ENCODE results near the gene PIKFYVE.
"Not testable (repeated sequence)": the region's sequence is repeated elsewhere in the genome, so short reads cannot be mapped to it uniquely, and the experiment has no call there.

Gene PIKFYVE, protein sequence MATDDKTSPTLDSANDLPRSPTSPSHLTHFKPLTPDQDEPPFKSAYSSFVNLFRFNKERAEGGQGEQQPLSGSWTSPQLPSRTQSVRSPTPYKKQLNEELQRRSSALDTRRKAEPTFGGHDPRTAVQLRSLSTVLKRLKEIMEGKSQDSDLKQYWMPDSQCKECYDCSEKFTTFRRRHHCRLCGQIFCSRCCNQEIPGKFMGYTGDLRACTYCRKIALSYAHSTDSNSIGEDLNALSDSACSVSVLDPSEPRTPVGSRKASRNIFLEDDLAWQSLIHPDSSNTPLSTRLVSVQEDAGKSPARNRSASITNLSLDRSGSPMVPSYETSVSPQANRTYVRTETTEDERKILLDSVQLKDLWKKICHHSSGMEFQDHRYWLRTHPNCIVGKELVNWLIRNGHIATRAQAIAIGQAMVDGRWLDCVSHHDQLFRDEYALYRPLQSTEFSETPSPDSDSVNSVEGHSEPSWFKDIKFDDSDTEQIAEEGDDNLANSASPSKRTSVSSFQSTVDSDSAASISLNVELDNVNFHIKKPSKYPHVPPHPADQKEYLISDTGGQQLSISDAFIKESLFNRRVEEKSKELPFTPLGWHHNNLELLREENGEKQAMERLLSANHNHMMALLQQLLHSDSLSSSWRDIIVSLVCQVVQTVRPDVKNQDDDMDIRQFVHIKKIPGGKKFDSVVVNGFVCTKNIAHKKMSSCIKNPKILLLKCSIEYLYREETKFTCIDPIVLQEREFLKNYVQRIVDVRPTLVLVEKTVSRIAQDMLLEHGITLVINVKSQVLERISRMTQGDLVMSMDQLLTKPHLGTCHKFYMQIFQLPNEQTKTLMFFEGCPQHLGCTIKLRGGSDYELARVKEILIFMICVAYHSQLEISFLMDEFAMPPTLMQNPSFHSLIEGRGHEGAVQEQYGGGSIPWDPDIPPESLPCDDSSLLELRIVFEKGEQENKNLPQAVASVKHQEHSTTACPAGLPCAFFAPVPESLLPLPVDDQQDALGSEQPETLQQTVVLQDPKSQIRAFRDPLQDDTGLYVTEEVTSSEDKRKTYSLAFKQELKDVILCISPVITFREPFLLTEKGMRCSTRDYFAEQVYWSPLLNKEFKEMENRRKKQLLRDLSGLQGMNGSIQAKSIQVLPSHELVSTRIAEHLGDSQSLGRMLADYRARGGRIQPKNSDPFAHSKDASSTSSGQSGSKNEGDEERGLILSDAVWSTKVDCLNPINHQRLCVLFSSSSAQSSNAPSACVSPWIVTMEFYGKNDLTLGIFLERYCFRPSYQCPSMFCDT (N-terminal part only)

DNA sequence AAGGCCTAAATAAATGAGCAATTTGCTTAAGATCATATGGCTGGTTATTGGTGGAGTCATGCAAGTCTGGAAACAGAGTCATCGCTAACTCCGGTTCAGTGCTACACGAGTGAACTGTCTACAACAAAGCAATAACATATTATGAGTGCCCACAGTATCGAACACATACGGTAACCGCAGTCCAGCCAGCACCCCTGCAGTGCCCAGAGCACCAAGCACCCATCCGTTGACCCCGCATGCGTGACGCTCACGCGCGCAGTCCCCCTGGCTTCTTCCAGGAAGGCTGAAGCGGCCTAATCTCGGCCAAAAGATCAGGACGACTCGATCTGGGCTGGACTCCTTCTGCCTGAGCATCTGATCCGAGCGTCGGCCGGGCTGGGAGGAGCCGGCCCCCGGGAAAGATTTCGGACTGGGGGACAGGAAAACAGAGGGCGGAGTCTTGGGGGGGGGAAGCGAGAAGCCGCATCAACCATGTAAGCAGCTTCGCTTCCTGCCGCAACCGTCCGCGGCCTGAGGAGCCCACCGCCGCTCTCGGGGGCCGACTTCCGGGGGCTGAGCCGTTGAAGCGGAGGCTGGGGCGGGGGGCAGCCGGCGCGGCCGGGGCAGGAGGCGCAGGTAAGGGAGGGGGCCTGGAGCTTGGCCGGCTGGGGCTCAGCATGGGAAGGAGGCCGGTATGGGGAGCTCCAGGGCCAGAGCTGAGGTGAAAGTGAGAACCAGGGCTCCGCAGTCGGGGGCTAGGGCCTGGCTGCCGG is at the start of gene PIKFYVE:
Gene PIKFYVE, plus strand, starts transcription at position 455 of the 752 bp plus-strand sequence. CDS start 5,265 bp downstream, outside the sequence.
- Histone ChIP-seq H3K9me3 (ENCODE audit: control insufficient read depth, insufficient read depth, low read length) (no peaks in the 10 kb centered on the region), H3K36me3 (ENCODE audit: insufficient read depth, low read length) (no peaks in the 10 kb centered on the region), H3K9ac (ENCODE audit: low read depth, low read length) (peak within 1 kb of the TSS; percentile 66), H3K4me1 (ENCODE audit: insufficient read depth, low read length) (0 out of 2 replicates have a peak, but pooled peaks cover 3% of the 10 kb centered on the region)

DNA sequence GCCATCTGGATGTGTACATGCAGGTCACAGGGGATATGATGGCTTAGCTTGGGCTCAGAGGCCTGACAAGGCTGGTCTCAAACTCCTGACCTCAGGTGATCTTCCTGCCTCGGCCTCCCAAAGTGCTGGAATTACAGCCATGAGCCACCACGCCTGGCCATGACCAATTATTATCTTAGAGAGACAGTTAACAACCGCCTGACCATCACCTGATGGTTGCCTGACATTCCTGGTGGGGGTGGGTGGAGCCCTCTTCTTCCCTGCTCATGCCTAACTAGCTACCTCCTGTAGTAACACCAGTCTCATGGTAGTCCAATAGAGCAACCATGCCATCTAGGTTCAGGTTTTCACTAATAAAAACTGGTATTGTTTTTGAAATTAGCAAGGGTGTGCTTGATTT is 44.2 kb upstream of the PIKFYVE start:
- not testable (repeated sequence) for H3K9me3 ChIP-seq (ENCODE audit: control insufficient read depth, insufficient read depth, low read length); H3K36me3 ChIP-seq (ENCODE audit: insufficient read depth, low read length); H3K9ac ChIP-seq (ENCODE audit: low read depth, low read length); H3K4me1 ChIP-seq (ENCODE audit: insufficient read depth, low read length)

DNA sequence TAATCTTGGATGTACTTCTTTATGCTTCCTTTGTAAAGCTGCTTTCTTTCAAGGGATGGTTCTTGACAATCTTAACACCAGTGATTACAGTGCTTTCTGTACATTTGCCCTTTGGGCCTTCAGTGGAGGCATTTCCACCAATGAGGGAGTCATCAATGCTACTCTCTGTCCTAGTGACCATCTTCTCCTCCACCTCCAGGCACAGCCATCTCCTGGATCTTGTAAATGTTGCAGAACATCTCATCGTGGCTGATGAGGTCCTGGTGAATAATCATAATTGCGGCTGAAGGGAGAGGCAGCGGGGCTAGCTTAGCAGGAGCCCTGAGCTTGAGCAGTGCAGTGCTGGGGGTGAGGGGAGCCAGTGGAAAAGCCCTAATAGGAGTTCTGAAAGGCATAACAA is 43.7 kb upstream of the PIKFYVE start:
- Histone ChIP-seq H3K9me3 (ENCODE audit: control insufficient read depth, insufficient read depth, low read length) (0 out of 2 replicates have a peak, but pooled peaks cover 6% of the 10 kb centered on the region), H3K4me1 (ENCODE audit: insufficient read depth, low read length) (no peaks in the 10 kb centered on the region), H3K36me3 (ENCODE audit: insufficient read depth, low read length) (no peaks in the 10 kb centered on the region), H3K9ac (ENCODE audit: low read depth, low read length) (no peak overlapping the region)

DNA sequence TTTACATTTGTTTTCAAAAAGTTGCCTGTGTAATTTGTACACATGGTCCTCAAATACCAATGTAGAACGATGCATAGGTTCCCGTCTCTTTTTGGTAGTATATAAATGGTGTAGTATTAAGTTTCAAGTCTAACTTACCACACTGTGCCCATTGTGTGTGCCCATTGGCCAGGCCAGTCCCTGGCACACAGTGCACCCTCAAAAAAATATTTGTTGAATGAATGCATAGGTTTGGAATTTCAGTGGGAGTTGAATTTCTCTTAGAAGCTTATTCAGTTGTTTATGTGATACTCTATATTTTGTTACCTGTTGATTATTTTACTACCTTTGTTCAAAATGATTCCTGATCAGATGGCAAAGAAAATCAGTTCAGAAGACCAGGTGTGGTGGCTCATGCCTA is 41.3 kb upstream of the PIKFYVE start:
- Histone ChIP-seq H3K4me1 (ENCODE audit: insufficient read depth, low read length) (no peaks in the 10 kb centered on the region), H3K9me3 (ENCODE audit: control insufficient read depth, insufficient read depth, low read length) (0 out of 2 replicates have a peak, but pooled peaks cover 6% of the 10 kb centered on the region), H3K36me3 (ENCODE audit: insufficient read depth, low read length) (no peaks in the 10 kb centered on the region), H3K9ac (ENCODE audit: low read depth, low read length) (no peak overlapping the region)

DNA sequence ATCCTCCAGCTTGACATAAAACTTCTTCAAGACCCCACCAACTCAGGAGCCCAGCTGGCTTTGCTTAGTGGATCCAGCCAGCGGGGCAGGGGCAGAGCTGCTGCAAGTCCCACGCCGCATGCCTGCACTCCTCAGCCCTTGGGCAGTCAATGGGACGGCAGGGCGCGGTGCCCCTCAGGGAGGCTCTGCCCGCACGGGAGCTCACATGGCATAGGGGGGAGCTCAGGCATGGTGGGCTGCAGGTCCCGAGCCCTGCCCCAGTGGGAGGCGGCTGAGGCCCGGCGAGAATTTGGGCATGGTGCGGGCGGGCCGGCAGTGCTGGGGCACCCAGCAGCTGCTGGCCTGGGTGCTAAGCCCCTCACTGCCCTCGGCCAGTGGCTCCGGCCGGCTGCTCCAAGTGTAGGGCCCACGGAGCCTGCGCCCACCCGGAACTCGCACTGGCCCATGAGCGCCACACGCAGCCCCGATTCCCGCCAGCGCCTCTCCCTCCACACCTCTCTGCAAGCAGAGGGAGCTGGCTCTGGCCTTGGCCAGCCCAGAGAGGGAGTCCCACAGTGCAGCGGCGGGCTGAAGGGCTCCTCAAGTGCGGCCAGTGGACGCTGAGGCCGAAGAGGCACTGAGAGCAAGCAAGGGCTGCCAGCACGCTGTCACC is 38.3 kb upstream of the PIKFYVE start:
- H3K9me3 ChIP-seq (ENCODE audit: control insufficient read depth, insufficient read depth, low read length) = peaks cover 9% of the 10 kb centered on the region
- H3K36me3 ChIP-seq (ENCODE audit: insufficient read depth, low read length) = no peaks in the 10 kb centered on the region
- no peaks in the 10 kb centered on the region for H3K4me1 ChIP-seq (ENCODE audit: insufficient read depth, low read length)
- no peak overlapping the region for H3K9ac ChIP-seq (ENCODE audit: low read depth, low read length)

DNA sequence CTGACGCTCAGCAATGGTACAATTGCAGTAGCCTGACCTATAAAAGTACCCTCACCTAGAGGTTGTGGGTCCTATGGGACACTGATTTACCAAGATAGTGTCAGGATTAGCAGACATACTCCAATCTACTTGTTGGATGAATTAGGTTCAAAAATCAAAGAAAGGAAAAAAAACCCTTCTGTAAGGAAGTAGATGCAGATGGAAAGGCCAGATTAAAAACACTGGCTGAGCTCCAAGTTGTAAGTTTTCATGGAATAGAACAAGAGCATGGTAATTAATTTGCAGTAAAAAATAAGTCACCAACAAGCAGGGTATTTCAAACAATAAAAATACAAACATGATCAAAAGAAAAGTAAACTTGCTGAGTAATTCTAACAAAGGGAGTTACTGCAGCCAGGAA is 37.6 kb upstream of the PIKFYVE start:
- H3K9me3 ChIP-seq (ENCODE audit: control insufficient read depth, insufficient read depth, low read length) = peaks cover 9% of the 10 kb centered on the region
- no peaks in the 10 kb centered on the region for H3K4me1 ChIP-seq (ENCODE audit: insufficient read depth, low read length)
- H3K9ac ChIP-seq (ENCODE audit: low read depth, low read length) = no peak overlapping the region
- H3K36me3 ChIP-seq (ENCODE audit: insufficient read depth, low read length) = no peaks in the 10 kb centered on the region

DNA sequence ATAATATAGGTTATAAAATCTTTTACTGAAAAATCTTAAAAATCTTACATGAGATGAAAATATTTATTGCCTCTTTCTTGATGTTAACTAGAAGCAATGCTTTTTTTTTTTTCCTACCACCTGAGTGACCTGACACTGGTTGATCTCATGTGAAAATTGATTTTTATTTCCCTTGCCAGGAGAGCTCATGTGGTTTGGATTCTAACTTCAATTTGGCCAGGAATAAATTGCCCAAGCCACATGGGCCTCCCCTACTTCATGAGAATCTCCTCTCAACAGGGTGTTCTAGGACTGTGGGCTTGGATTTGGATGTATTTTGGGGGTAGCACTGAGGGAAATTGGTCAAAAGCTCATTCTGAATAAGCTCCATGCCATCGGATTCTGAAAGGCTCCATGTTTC is 31.3 kb upstream of the PIKFYVE start:
- Histone ChIP-seq H3K9ac (ENCODE audit: low read depth, low read length) (no peak overlapping the region), H3K9me3 (ENCODE audit: control insufficient read depth, insufficient read depth, low read length) (peaks cover 9% of the 10 kb centered on the region), H3K4me1 (ENCODE audit: insufficient read depth, low read length) (no peaks in the 10 kb centered on the region), H3K36me3 (ENCODE audit: insufficient read depth, low read length) (peaks cover 10% of the 10 kb centered on the region)

DNA sequence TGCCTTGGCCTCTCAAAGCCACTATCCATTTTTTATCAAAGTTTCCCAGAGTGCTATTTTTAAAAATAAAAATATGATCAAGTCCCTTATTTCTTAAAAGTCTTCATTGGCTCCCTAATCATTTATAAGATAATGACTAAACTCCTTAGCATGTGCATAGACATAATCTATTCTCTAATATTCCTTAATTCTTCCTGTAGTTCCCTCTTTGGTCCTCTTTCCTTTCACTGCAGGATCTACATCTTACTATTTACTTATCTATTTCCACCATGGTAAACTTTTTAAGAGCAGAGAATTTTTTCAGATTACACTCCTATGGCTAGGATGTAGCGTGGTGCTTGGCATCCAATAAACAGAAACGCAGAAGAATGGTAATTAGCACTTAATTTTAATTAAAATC is 30.2 kb upstream of the PIKFYVE start:
- Histone ChIP-seq H3K4me1 (ENCODE audit: insufficient read depth, low read length) (no peaks in the 10 kb centered on the region), H3K36me3 (ENCODE audit: insufficient read depth, low read length) (peaks cover 20% of the 10 kb centered on the region), H3K9me3 (ENCODE audit: control insufficient read depth, insufficient read depth, low read length) (peaks cover 9% of the 10 kb centered on the region), H3K9ac (ENCODE audit: low read depth, low read length) (no peak overlapping the region)

DNA sequence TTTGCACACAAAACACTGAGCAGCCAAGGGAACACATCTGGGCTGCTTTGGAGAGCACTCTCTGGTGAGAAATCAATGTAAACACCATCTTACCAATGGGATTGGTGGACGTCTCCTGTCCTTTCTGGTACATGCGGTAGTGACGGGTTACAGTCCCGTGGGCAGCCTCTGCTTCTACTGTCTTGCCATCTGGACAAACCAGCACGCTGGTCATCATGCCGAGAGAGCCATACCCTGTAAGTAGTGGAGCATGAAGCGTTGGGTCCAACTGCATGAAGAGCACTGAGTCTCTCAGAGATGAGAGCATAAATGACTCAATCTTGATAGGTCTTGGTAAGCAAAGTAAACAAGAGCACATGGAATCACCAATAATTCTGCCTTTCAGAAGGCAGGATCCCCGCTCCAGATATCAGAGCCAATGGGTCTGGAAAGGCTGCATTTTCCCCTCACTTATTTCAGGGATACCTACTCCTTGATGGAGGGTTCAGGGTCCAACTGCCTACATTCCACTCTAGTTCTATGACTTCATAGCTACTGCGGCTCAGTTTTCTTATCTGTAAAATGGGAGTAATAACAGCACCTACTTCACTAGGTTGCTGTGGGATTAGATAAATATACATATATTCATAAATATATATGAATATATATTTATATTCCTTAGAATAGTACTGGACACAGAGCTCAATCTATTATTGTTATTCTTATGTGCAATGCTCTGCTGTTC is 26.1 kb upstream of the PIKFYVE start:
- H3K4me1 ChIP-seq (ENCODE audit: insufficient read depth, low read length) = no peaks in the 10 kb centered on the region
- no peak overlapping the region for H3K9ac ChIP-seq (ENCODE audit: low read depth, low read length)
- H3K9me3 ChIP-seq (ENCODE audit: control insufficient read depth, insufficient read depth, low read length) = no peaks in the 10 kb centered on the region
- H3K36me3 ChIP-seq (ENCODE audit: insufficient read depth, low read length) = peaks cover 55% of the 10 kb centered on the region

DNA sequence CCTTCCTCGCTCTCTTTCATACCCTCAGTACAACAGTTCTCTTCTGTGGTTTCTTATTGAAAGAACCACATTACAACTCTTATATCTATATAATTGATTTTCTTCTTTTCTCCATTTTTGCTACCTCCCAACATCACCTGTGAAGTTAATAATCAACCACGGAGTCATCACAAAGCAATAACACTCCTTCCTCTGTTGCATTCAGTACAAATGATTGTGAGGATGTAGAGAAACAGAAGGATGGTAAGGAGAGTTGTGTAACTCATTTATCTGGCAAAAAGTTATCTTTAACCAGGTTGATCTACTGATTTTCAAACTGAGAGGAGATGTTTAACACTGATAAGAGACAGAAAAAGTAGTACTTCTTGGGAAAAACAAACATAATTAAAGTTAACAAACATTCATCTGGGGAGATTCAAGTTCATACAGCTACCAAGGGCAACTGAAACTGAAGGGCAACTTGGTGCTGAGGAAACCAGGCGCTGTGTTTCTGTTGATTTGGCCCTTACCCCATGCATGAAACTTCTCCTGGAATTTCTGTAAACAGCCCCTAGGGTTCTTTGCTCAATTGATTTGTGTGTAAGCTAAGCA is 25.3 kb upstream of the PIKFYVE start:
- Histone ChIP-seq H3K9ac (ENCODE audit: low read depth, low read length) (no peak overlapping the region), H3K4me1 (ENCODE audit: insufficient read depth, low read length) (no peaks in the 10 kb centered on the region), H3K9me3 (ENCODE audit: control insufficient read depth, insufficient read depth, low read length) (no peaks in the 10 kb centered on the region), H3K36me3 (ENCODE audit: insufficient read depth, low read length) (peaks cover 60% of the 10 kb centered on the region)

DNA sequence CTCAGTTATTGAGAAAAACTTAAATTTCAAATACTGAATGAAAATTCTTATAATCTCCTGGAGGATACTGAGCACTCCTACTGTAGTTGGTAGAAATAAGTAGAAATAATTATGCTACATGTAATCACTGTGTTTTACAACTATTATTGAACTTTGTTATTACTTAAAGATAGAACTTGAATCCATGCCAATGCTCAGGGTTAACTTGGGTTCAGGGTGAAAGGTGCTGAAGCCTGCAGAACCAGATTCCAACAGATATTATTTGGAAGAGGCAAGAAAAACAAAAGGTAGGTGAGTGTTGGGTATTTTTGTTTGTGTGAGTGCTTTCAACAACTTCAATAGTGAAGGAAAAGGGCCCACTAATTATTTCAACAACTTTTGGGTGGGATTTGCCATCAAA is 21.6 kb upstream of the PIKFYVE start:
- no peaks in the 10 kb centered on the region for H3K9me3 ChIP-seq (ENCODE audit: control insufficient read depth, insufficient read depth, low read length)
- no peaks in the 10 kb centered on the region for H3K4me1 ChIP-seq (ENCODE audit: insufficient read depth, low read length)
- H3K9ac ChIP-seq (ENCODE audit: low read depth, low read length) = no peak overlapping the region
- peaks cover 76% of the 10 kb centered on the region for H3K36me3 ChIP-seq (ENCODE audit: insufficient read depth, low read length)

DNA sequence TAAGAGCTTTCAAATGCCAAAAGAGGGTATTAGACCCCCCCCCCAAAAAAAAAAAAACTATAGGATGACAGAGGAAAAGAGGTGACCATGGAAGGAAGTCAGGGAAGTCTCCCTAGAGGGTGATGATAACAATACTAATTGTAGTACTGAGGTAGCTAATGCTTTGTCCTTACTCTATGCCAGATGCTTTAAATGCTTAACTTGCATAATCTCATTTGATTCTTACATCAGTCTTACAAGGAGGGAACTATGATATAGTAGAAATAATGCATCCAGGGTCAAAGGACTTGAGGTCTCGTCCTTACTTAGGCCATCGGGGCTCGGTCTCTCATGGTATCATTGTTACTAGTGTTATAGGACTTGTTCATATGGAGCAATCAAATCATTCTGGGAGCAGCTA is 20.3 kb upstream of the PIKFYVE start:
- no peaks in the 10 kb centered on the region for H3K9me3 ChIP-seq (ENCODE audit: control insufficient read depth, insufficient read depth, low read length)
- no peak overlapping the region for H3K9ac ChIP-seq (ENCODE audit: low read depth, low read length)
- peaks cover 64% of the 10 kb centered on the region for H3K36me3 ChIP-seq (ENCODE audit: insufficient read depth, low read length)
- no peaks in the 10 kb centered on the region for H3K4me1 ChIP-seq (ENCODE audit: insufficient read depth, low read length)

Measured in ES-I3 (cell line).